Smooth muscle cell (in vitro differentiated cells): ENCODE results near the gene C1QC. TPM values are rescaled to one million over a fixed set of nuclear protein-coding genes. Genes with fewer than 3 reads are reported as not detected.

Experiments used
- DNase-seq: peaks from one replicate; lab custom pipeline; 2025; ENCODE audit not compliant: unreplicated experiment; lab: John Stamatoyannopoulos, UW
- H2AFZ ChIP-seq: fragments of 200-600 bp; sonication (generic); 2 replicates; pipeline ENCODE4 v1.6.0; 2016; ENCODE audit warnings: antibody characterized with exemption, low read depth, mild to moderate bottlenecking
- H3F3A ChIP-seq: fragments of 200-600 bp; sonication (generic); 2 replicates; pipeline ENCODE4 v1.6.0; 2017; ENCODE audit warnings: antibody characterized with exemption, low read depth
- H3K27ac ChIP-seq: fragments of 200-600 bp; sonication (generic); 2 replicates; pipeline ENCODE4 v1.5.1; 2016; ENCODE audit warnings: low read depth, mild to moderate bottlenecking
- H3K27me3 ChIP-seq: fragments of 200-600 bp; sonication (generic); 2 replicates; pipeline ENCODE4 v1.6.1; 2016; ENCODE audit warnings: low read depth, mild to moderate bottlenecking
- H3K36me3 ChIP-seq: fragments of 200-600 bp; sonication (generic); 2 replicates; pipeline ENCODE4 v1.5.1; 2016; ENCODE audit warnings: low read depth
- H3K4me1 ChIP-seq: fragments of 200-600 bp; sonication (generic); 2 replicates; pipeline ENCODE4 v1.5.1; 2016; ENCODE audit warnings: low read depth
- H3K4me2 ChIP-seq: fragments of 200-600 bp; sonication (generic); 2 replicates; pipeline ENCODE4 v1.6.0; 2016; ENCODE audit warnings: mild to moderate bottlenecking
- H3K4me3 ChIP-seq: fragments of 200-600 bp; sonication (generic); 2 replicates; pipeline ENCODE4 v1.5.1; 2016; ENCODE audit warnings: mild to moderate bottlenecking
- H3K79me2 ChIP-seq: fragments of 200-600 bp; sonication (generic); 2 replicates; pipeline ENCODE4 v1.6.0; 2016; ENCODE audit warnings: low read depth, mild to moderate bottlenecking
- H3K9ac ChIP-seq: fragments of 200-600 bp; sonication (generic); 2 replicates; pipeline ENCODE4 v1.6.0; 2016; ENCODE audit warnings: low read depth
- H3K9me3 ChIP-seq: fragments of 200-600 bp; sonication (generic); replicated peaks from 2 replicates; pipeline ENCODE4 v1.5.1; 2016; ENCODE audit warnings: low read depth
- H4K20me1 ChIP-seq: fragments of 200-600 bp; sonication (generic); 2 replicates; pipeline ENCODE4 v1.6.0; 2016; ENCODE audit warnings: low read depth
- CTCF ChIP-seq: fragments of 200-600 bp; sonication (generic); IDR thresholded peaks from 2 replicates; pipeline ENCODE4 v1.5.1; 2017; ENCODE audit warnings: borderline replicate concordance, mild to moderate bottlenecking, antibody characterized with exemption; ENCODE audit not compliant: insufficient read depth, poor library complexity, severe bottlenecking
- WGBS: methylation state at CpG from one replicate; pipeline ENCODE4 v1.1.7; 2016; ENCODE audit warnings: low lambda C conversion rate; 5-methylcytosine and 5-hydroxymethylcytosine counted together
- polyA plus RNA-seq: library from polyadenylated mRNA; unstranded; fragments of >200 nt; fragmentation: Nextera tagmentation; extraction: Ambion mirVana; gene quantifications from 2 replicates; pipeline ENCODE4 v1.2.1, GENCODE V29; 2016
- total RNA-seq: library from RNA; depleted of rRNA; stranded (reverse); fragments of >200 nt; gene quantifications from 2 replicates; pipeline ENCODE4 v1.2.3, GENCODE V29; 2014

The C1QC gene
- total and polyA plus RNA-seq, 2 experiments from 2014 or later: not detected

GRCh38 chr1:22660716-22661241, 17.3 kb downstream of the C1QC start:
- WGBS: 93% methylated on average over 19 of the region's 19 CpGs

GRCh38 chr1:22661880-22662279, 18.4 kb downstream of the C1QC start:
- Histone ChIP-seq H3K36me3 (no peaks in the 10 kb centered on the region), H3K4me3 (no peak overlapping the region), H3K9me3 (no peaks in the 10 kb centered on the region), H3K27me3 (peaks cover 40% of the 10 kb centered on the region), H3K27ac (no peak overlapping the region), H3K4me2 (no peak overlapping the region), H4K20me1 (no peaks in the 10 kb centered on the region), H3K9ac (no peak overlapping the region), H3K4me1 (no peaks in the 10 kb centered on the region), H2AFZ (no peak overlapping the region), H3K79me2 (no peaks in the 10 kb centered on the region), H3F3A (no peaks in the 10 kb centered on the region)
- WGBS: 100% methylated on average over 2 of the region's 2 CpGs
- no peak for DNase-seq
- TF ChIP-seq CTCF: no peak

More at GRCh38 chr1:22660716-22661241, 17.3 kb downstream of the C1QC start:
- H4K20me1 ChIP-seq: no peaks in the 10 kb centered on the region
- no peaks in the 10 kb centered on the region for H3F3A ChIP-seq
- peaks cover 47% of the 10 kb centered on the region for H3K27me3 ChIP-seq
- TF ChIP-seq CTCF: no peak
- H3K36me3 ChIP-seq: no peaks in the 10 kb centered on the region
- DNase-seq: no peak
- H3K4me3 ChIP-seq: no peak overlapping the region
- no peaks in the 10 kb centered on the region for H3K4me1 ChIP-seq
- no peaks in the 10 kb centered on the region for H3K9me3 ChIP-seq
- H3K27ac ChIP-seq: no peak overlapping the region
- H3K4me2 ChIP-seq: no peak overlapping the region
- H3K9ac ChIP-seq: no peak overlapping the region
- H2AFZ ChIP-seq: no peak overlapping the region
- no peaks in the 10 kb centered on the region for H3K79me2 ChIP-seq

- DNase-seq: no peak
- WGBS: 83% methylated on average over 5 of the region's 5 CpGs
- Histone ChIP-seq H3K36me3 (no peaks in the 10 kb centered on the region), H3F3A (no peaks in the 10 kb centered on the region), H3K27ac (no peak overlapping the region), H4K20me1 (no peaks in the 10 kb centered on the region), H2AFZ (no peak overlapping the region), H3K4me3 (no peak overlapping the region), H3K27me3 (peaks cover 40% of the 10 kb centered on the region), H3K9ac (no peak overlapping the region), H3K9me3 (no peaks in the 10 kb centered on the region), H3K4me1 (no peaks in the 10 kb centered on the region), H3K79me2 (no peaks in the 10 kb centered on the region), H3K4me2 (no peak overlapping the region)
- no peak for TF ChIP-seq CTCF
These were observed 18.9 kb downstream of the C1QC start for GRCh38 chr1:22662318-22662717.

GRCh38 chr1:22662986-22663408, 19.6 kb downstream of the C1QC start:
- H3K79me2 ChIP-seq: no peaks in the 10 kb centered on the region
- H3K4me1 ChIP-seq: no peaks in the 10 kb centered on the region
- H3K4me3 ChIP-seq: no peak overlapping the region
- WGBS: 87% methylated on average over 8 of the region's 8 CpGs
- H3K9ac ChIP-seq: no peak overlapping the region
- H3K9me3 ChIP-seq: no peaks in the 10 kb centered on the region
- no peak overlapping the region for H2AFZ ChIP-seq
- no peak for TF ChIP-seq CTCF
- no peak overlapping the region for H3K4me2 ChIP-seq
- no peaks in the 10 kb centered on the region for H4K20me1 ChIP-seq
- H3K27me3 ChIP-seq: peaks cover 40% of the 10 kb centered on the region
- no peaks in the 10 kb centered on the region for H3F3A ChIP-seq
- H3K36me3 ChIP-seq: no peaks in the 10 kb centered on the region
- no peak for DNase-seq
- H3K27ac ChIP-seq: no peak overlapping the region
